ENCODE results near the gene POU3F3.

POU3F3 gene

DNA sequence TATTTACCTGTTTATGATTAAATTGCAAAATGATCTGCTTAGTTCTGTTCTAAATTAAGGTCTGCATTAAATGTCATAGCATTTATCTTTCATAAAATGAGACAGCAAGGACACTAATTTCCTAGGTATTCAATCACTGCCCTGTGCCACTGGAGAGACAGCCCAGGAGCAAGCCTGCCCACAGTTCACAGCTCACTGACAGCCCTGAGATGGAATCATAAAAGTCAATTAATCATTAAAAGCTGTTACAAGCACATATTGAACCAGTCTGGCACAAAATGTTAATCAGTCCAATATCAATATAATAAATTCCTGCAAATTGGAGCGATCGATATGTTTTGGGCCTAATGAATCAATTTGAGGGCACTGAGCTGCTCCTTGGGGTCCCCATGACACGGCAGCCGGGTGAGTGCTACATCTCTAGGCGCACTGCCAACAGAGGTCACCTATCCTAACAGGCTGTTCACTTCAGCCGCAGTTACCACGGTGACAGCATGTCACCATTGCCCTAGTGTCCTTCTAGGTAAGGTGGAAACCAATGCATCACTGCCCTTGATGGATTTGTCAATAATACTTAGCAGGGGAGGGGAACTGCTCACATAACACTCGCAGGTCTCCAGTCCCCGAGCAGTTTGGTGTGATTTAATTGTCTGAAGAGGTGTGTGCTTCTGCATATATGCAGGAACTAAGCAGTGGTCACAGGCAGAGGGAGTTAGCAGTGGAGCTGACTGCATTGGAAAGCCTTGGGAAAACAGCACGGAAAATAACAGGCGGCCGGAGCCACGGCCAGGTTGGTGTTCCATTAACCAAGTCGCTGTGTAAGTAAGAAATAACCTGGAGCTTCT is 47.3 kb downstream of the POU3F3 start:
- Histone ChIP-seq H3K27me3 (ENCODE audit: insufficient read depth, low read length) (no peaks in the 10 kb centered on the region), H3K4me3 (ENCODE audit: low read length) (no peak overlapping the region), H2AFZ (ENCODE audit: low read depth, low read length) (no peak overlapping the region), H3K9me3 (ENCODE audit: low read length) (peaks cover 4% of the 10 kb centered on the region), H3K4me1 (ENCODE audit: insufficient read depth, low read length) (no peaks in the 10 kb centered on the region), H3K36me3 (ENCODE audit: insufficient read depth, low read length) (no peaks in the 10 kb centered on the region)

- H3K9me3 ChIP-seq (ENCODE audit: low read length): no peaks in the 10 kb centered on the region
- H3K27me3 ChIP-seq (ENCODE audit: insufficient read depth, low read length): no peaks in the 10 kb centered on the region
- H3K4me1 ChIP-seq (ENCODE audit: insufficient read depth, low read length): no peaks in the 10 kb centered on the region
- no peak overlapping the region for H3K4me3 ChIP-seq (ENCODE audit: low read length)
- no peak overlapping the region for H2AFZ ChIP-seq (ENCODE audit: low read depth, low read length)
- no peaks in the 10 kb centered on the region for H3K36me3 ChIP-seq (ENCODE audit: insufficient read depth, low read length)
Observed at GRCh38 chr2:104902317-104902716, 48.4 kb downstream of the POU3F3 start.
